A172 (cell line): ENCODE results near the gene PASK. TPM values are rescaled to one million over a fixed set of nuclear protein-coding genes. Genes with fewer than 3 reads are reported as not detected.
A peak's percentile ranks its signal among the peaks of the same experiment; 100 is the strongest.
"Not testable (repeated sequence)": the region's sequence is repeated elsewhere in the genome, so short reads cannot be mapped to it uniquely, and the experiment has no call there.

ENCODE experiments used
- DNase-seq: peaks from one replicate; pipeline ENCODE4 v3.0.0-alpha.2; 2015; ENCODE audit warnings: low spot score
- total RNA-seq: library from RNA; depleted of rRNA; stranded (reverse); fragments of >200 nt; shearing (Covaris generic); gene quantifications from 2 replicates; pipeline ENCODE4 v1.2.3, GENCODE V29; 2014

Gene PASK
- total RNA-seq, 1 experiment from 2014 or later: 5.9 TPM

- no peak for DNase-seq
Observed at GRCh38 chr2:241105641-241106040, 43.6 kb downstream of the PASK start.

GRCh38 chr2:241104611-241105010 lies 44.7 kb downstream of the PASK start:
- DNase-seq: not testable (repeated sequence)

- DNase-seq: no peak
Observed at GRCh38 chr2:241103176-241103595, 46.1 kb downstream of the PASK start.

- DNase-seq: peak; percentile 76
Observed at GRCh38 chr2:241102239-241102803, 47.0 kb downstream of the PASK start, which contains the start of gene MTERF4. Gene MTERF4 (minus strand): TSS chr2:241102287. CDS start chr2:241102273, 14 bp downstream.

- no peak for DNase-seq
Observed at GRCh38 chr2:241099246-241099645, 50.0 kb downstream of the PASK start.

GRCh38 chr2:241096979-241097378 lies 52.3 kb downstream of the PASK start:
- DNase-seq: no peak

GRCh38 chr2:241095594-241096290 lies 53.5 kb downstream of the PASK start:
- DNase-seq: no peak

GRCh38 chr2:241094924-241095420 lies 54.3 kb downstream of the PASK start:
- no peak for DNase-seq

- DNase-seq: no peak
Observed at GRCh38 chr2:241094172-241094571, 55.1 kb downstream of the PASK start.

- not testable (repeated sequence) for DNase-seq
Observed at GRCh38 chr2:241093133-241093781, 56.0 kb downstream of the PASK start.

- no peak for DNase-seq
Observed at GRCh38 chr2:241092677-241093076, 56.6 kb downstream of the PASK start.

GRCh38 chr2:241091734-241092445 lies 57.4 kb downstream of the PASK start:
- no peak for DNase-seq

- no peak for DNase-seq
Observed at GRCh38 chr2:241091201-241091600, 58.1 kb downstream of the PASK start.

- no peak for DNase-seq
Observed at GRCh38 chr2:241088791-241089732, 60.2 kb downstream of the PASK start.

- no peak for DNase-seq
Observed at GRCh38 chr2:241088376-241088775, 60.9 kb downstream of the PASK start.

- no peak for DNase-seq
Observed at GRCh38 chr2:241087420-241088268, 61.6 kb downstream of the PASK start.

GRCh38 chr2:241084856-241085444 lies 64.3 kb downstream of the PASK start:
- no peak for DNase-seq

GRCh38 chr2:241083091-241083415 lies 66.2 kb downstream of the PASK start:
- DNase-seq: no peak

- no peak for DNase-seq
Observed at GRCh38 chr2:241082341-241083090, 66.8 kb downstream of the PASK start.
